ENCODE results near the gene DAB2. TPM values are rescaled to one million over a fixed set of nuclear protein-coding genes. Genes with fewer than 3 reads are reported as not detected.

DAB2 gene
- total RNA-seq, 2 experiments from 2014 or later: not detected

GRCh38 chr5:39448506-39449128 is 23.8 kb upstream of the DAB2 start:
- CTCF ChIA-PET: no interaction called here
- POLR2A ChIA-PET: no interaction called here

GRCh38 chr5:39447968-39448367 is 23.2 kb upstream of the DAB2 start:
- ChIA-PET POLR2A (no interaction called here), CTCF (no interaction called here)

GRCh38 chr5:39447059-39447458 is 22.3 kb upstream of the DAB2 start:
- CTCF ChIA-PET: no interaction called here

GRCh38 chr5:39446231-39446630 is 21.5 kb upstream of the DAB2 start:
- CTCF ChIA-PET: no interaction called here
- POLR2A ChIA-PET: no interaction called here

More at GRCh38 chr5:39447059-39447458, 22.3 kb upstream of the DAB2 start:
- POLR2A ChIA-PET: no interaction called here

- CTCF ChIA-PET: no interaction called here
- POLR2A ChIA-PET: no interaction called here
Observed at GRCh38 chr5:39443911-39444310, 19.1 kb upstream of the DAB2 start.

GRCh38 chr5:39442991-39443390 is 18.2 kb upstream of the DAB2 start:
- ChIA-PET POLR2A (no interaction called here), CTCF (no interaction called here)

- POLR2A ChIA-PET: no interaction called here
- CTCF ChIA-PET: no interaction called here
Observed at GRCh38 chr5:39441838-39442237, 17.1 kb upstream of the DAB2 start.

GRCh38 chr5:39440958-39441624 is 16.3 kb upstream of the DAB2 start:
- ChIA-PET CTCF (no interaction called here), POLR2A (no interaction called here)

- POLR2A ChIA-PET: no interaction called here
- CTCF ChIA-PET: no interaction called here
Observed at GRCh38 chr5:39440192-39440957, 15.6 kb upstream of the DAB2 start.

- CTCF ChIA-PET: no interaction called here
- POLR2A ChIA-PET: no interaction called here
Observed at GRCh38 chr5:39439582-39440162, 14.9 kb upstream of the DAB2 start.

- CTCF ChIA-PET: interaction anchor here (0.9 kb wide), 1 partner anchor 62 kb away, joined by 4 read pairs; no protein-coding TSS in a partner anchor
- POLR2A ChIA-PET: no interaction called here
Observed at GRCh38 chr5:39437467-39437866, 12.7 kb upstream of the DAB2 start.

GRCh38 chr5:39433848-39434247 is 9.1 kb upstream of the DAB2 start:
- POLR2A ChIA-PET: no interaction called here
- CTCF ChIA-PET: no interaction called here

- ChIA-PET POLR2A (no interaction called here), CTCF (interaction anchor here (0.7 kb wide), 1 partner anchor 95 kb away, joined by 3 read pairs; no protein-coding TSS in a partner anchor)
Observed at GRCh38 chr5:39432696-39433530, 8.1 kb upstream of the DAB2 start.

GRCh38 chr5:39430461-39430860 is 5.7 kb upstream of the DAB2 start:
- ChIA-PET CTCF (no interaction called here), POLR2A (no interaction called here)

GRCh38 chr5:39428640-39429039 is 3.9 kb upstream of the DAB2 start:
- CTCF ChIA-PET: no interaction called here
- POLR2A ChIA-PET: no interaction called here

- POLR2A ChIA-PET: no interaction called here
- CTCF ChIA-PET: no interaction called here
Observed at GRCh38 chr5:39427633-39428032, 2.9 kb upstream of the DAB2 start.

- POLR2A ChIA-PET: no interaction called here
- CTCF ChIA-PET: no interaction called here
Observed at GRCh38 chr5:39427229-39427628, 2.4 kb upstream of the DAB2 start.

GRCh38 chr5:39426746-39427105 is 1.9 kb upstream of the DAB2 start:
- CTCF ChIA-PET: no interaction called here
- POLR2A ChIA-PET: no interaction called here

GRCh38 chr5:39426051-39426745 is 1.4 kb upstream of the DAB2 start:
- ChIA-PET POLR2A (no interaction called here), CTCF (no interaction called here)

GRCh38 chr5:39423331-39423751 is 1.4 kb downstream of the DAB2 start:
- POLR2A ChIA-PET: no interaction called here
- CTCF ChIA-PET: no interaction called here

Data from activated CD8-positive, alpha-beta memory T cell treated with anti-CD3 and anti-CD28 coated beads for 36 hours (primary cell).